ENCODE measurements around the gene TMEM132C.

The TMEM132C gene

GRCh38 chr12:128619263-128619662 lies 352.3 kb downstream of the TMEM132C start:
- no peak for DNase-seq

- no peak for DNase-seq
These were observed 354.3 kb downstream of the TMEM132C start for GRCh38 chr12:128621304-128621703.

- DNase-seq = no peak
These were observed 356.8 kb downstream of the TMEM132C start for GRCh38 chr12:128623748-128624147.

- no peak for DNase-seq
These were observed 359.9 kb downstream of the TMEM132C start for GRCh38 chr12:128626808-128627320.

- no peak for DNase-seq
These were observed 360.7 kb downstream of the TMEM132C start for GRCh38 chr12:128627659-128628058.

GRCh38 chr12:128629979-128630378 lies 363.0 kb downstream of the TMEM132C start:
- DNase-seq = no peak

GRCh38 chr12:128637642-128638606 lies 371.0 kb downstream of the TMEM132C start:
- no peak for DNase-seq

- DNase-seq = no peak
These were observed 372.1 kb downstream of the TMEM132C start for GRCh38 chr12:128639089-128639488.

GRCh38 chr12:128643155-128643554 lies 376.2 kb downstream of the TMEM132C start:
- no peak for DNase-seq

- DNase-seq = peak; percentile 64 to 85
These were observed 377.8 kb downstream of the TMEM132C start for GRCh38 chr12:128644664-128645296.

- no peak for DNase-seq
These were observed 382.9 kb downstream of the TMEM132C start for GRCh38 chr12:128649902-128650301.

GRCh38 chr12:128652136-128652751 lies 385.3 kb downstream of the TMEM132C start:
- DNase-seq = no peak

GRCh38 chr12:128654468-128654867 lies 387.5 kb downstream of the TMEM132C start:
- no peak for DNase-seq

GRCh38 chr12:128657378-128657777 lies 390.4 kb downstream of the TMEM132C start:
- DNase-seq = no peak

GRCh38 chr12:128660532-128661225 lies 393.7 kb downstream of the TMEM132C start:
- DNase-seq = no peak

- no peak for DNase-seq
These were observed 394.2 kb downstream of the TMEM132C start for GRCh38 chr12:128661226-128661569.

- DNase-seq = no peak
These were observed 395.1 kb downstream of the TMEM132C start for GRCh38 chr12:128662101-128662500.

GRCh38 chr12:128664501-128664900 lies 397.5 kb downstream of the TMEM132C start:
- DNase-seq = peak in 1 of 2 experiments; percentile 11

GRCh38 chr12:128667193-128667592 lies 400.2 kb downstream of the TMEM132C start:
- no peak for DNase-seq

GRCh38 chr12:128671528-128672042 lies 404.6 kb downstream of the TMEM132C start:
- DNase-seq = peak in 1 of 2 experiments; percentile 9

GRCh38 chr12:128672428-128672827 lies 405.5 kb downstream of the TMEM132C start:
- no peak for DNase-seq

- DNase-seq = no peak
These were observed 405.9 kb downstream of the TMEM132C start for GRCh38 chr12:128672893-128673292.

GRCh38 chr12:128675576-128675975 lies 408.6 kb downstream of the TMEM132C start:
- DNase-seq = no peak
